ENCODE results near the gene RHEB.

The RHEB gene

GRCh38 chr7:151517601-151518104 is 2.0 kb downstream of the RHEB start:
- TF ChIP-seq CTCF (IDR thresholded peaks at IDR 0.05; ENCODE audit: low read depth, low read length, missing control alignments), result no peak
- DNase-seq (ENCODE audit: low read depth), result no peak
- H3K4me3 ChIP-seq (ENCODE audit: low read depth, low read length), result peak overlapping the region; percentile 86

- no peak overlapping the region for H3K4me3 ChIP-seq (ENCODE audit: low read depth, low read length)
- DNase-seq (ENCODE audit: low read depth), result no peak
- no peak for TF ChIP-seq CTCF (IDR thresholded peaks at IDR 0.05; ENCODE audit: low read depth, low read length, missing control alignments)
Observed at GRCh38 chr7:151515276-151515565, 4.5 kb downstream of the RHEB start.

GRCh38 chr7:151514461-151515275 is 5.0 kb downstream of the RHEB start:
- no peak overlapping the region for H3K4me3 ChIP-seq (ENCODE audit: low read depth, low read length)
- no peak for DNase-seq (ENCODE audit: low read depth)
- TF ChIP-seq CTCF (IDR thresholded peaks at IDR 0.05; ENCODE audit: low read depth, low read length, missing control alignments), result no peak

- no peak overlapping the region for H3K4me3 ChIP-seq (ENCODE audit: low read depth, low read length)
- no peak for DNase-seq (ENCODE audit: low read depth)
- TF ChIP-seq CTCF (IDR thresholded peaks at IDR 0.05; ENCODE audit: low read depth, low read length, missing control alignments), result no peak
Observed at GRCh38 chr7:151513133-151513532, 6.6 kb downstream of the RHEB start.

- DNase-seq (ENCODE audit: low read depth), result no peak
- TF ChIP-seq CTCF (IDR thresholded peaks at IDR 0.05; ENCODE audit: low read depth, low read length, missing control alignments), result no peak
- no peak overlapping the region for H3K4me3 ChIP-seq (ENCODE audit: low read depth, low read length)
Observed at GRCh38 chr7:151512353-151512752, 7.3 kb downstream of the RHEB start.

- DNase-seq (ENCODE audit: low read depth), result no peak
- no peak overlapping the region for H3K4me3 ChIP-seq (ENCODE audit: low read depth, low read length)
- no peak for TF ChIP-seq CTCF (IDR thresholded peaks at IDR 0.05; ENCODE audit: low read depth, low read length, missing control alignments)
Observed at GRCh38 chr7:151511946-151512345, 7.7 kb downstream of the RHEB start.

- TF ChIP-seq CTCF (IDR thresholded peaks at IDR 0.05; ENCODE audit: low read depth, low read length, missing control alignments), result no peak
- no peak overlapping the region for H3K4me3 ChIP-seq (ENCODE audit: low read depth, low read length)
- DNase-seq (ENCODE audit: low read depth), result no peak
Observed at GRCh38 chr7:151511270-151511669, 8.4 kb downstream of the RHEB start.

All from GM12864 (cell line).